Ovary (tissue), 3 donors: ENCODE measurements around the gene CAMP.

ENCODE experiments used
- EP300 ChIP-seq: sonication (generic); formaldehyde crosslinking; IDR thresholded peaks from one replicate; pipeline ENCODE4 v1.6.1; 2017; ENCODE audit warnings: antibody characterized with exemption
- POLR2A ChIP-seq: fragments of 450-650 bp; IDR thresholded peaks from one replicate; pipeline ENCODE4 v1.6.1; 2017; ENCODE audit warnings: antibody characterized with exemption, mild to moderate bottlenecking, moderate library complexity
- TF ChIP-seq, protein P1 (sequence below), 3 donors: fragments of 450-650 bp in 2 of 3; fragments of 200-600 bp in 1 of 3; IDR thresholded peaks; one replicate each; pipeline versions ENCODE4 v1.5.1 to v1.8.0; 2016 to 2022; ENCODE audit warnings: antibody characterized with exemption in 3 of 3, mild to moderate bottlenecking in 1 of 3
- donor health status: DM: no; HTN: no; CAD: no.

DNA sequence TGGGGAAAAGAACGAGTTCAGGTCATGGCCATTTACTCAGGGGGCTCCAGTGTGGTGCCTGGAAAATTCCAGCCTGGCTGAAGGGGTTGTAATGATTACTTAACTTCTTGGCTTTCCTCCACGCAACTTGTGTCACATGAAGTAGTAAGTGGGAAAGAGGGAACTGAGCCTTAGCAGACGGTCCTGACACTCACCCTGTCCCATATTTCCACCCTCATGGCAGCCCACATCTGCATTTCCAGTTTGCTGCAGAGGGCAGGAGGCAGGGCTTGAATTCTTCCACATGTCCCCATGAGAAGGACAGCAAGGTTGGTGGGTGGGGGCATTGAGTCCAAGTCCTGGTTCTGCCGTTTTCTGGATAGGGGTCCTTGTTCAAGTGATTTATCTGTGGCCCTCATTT, 7.8 kb upstream of the CAMP start:
- TF ChIP-seq POLR2A (no peak), EP300 (no peak)
- TF ChIP-seq, protein P1, sequence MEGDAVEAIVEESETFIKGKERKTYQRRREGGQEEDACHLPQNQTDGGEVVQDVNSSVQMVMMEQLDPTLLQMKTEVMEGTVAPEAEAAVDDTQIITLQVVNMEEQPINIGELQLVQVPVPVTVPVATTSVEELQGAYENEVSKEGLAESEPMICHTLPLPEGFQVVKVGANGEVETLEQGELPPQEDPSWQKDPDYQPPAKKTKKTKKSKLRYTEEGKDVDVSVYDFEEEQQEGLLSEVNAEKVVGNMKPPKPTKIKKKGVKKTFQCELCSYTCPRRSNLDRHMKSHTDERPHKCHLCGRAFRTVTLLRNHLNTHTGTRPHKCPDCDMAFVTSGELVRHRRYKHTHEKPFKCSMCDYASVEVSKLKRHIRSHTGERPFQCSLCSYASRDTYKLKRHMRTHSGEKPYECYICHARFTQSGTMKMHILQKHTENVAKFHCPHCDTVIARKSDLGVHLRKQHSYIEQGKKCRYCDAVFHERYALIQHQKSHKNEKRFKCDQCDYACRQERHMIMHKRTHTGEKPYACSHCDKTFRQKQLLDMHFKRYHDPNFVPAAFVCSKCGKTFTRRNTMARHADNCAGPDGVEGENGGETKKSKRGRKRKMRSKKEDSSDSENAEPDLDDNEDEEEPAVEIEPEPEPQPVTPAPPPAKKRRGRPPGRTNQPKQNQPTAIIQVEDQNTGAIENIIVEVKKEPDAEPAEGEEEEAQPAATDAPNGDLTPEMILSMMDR (IDR thresholded peaks at IDR 0.05), result no peak
